ENCODE results near the gene ALOX5. TPM values are rescaled to one million over a fixed set of nuclear protein-coding genes. Genes with fewer than 3 reads are reported as not detected.
A peak's percentile ranks its signal among the peaks of the same experiment; 100 is the strongest.
"Not testable (repeated sequence)": the region's sequence is repeated elsewhere in the genome, so short reads cannot be mapped to it uniquely, and the experiment has no call there.

Gene ALOX5
- total and polyA plus RNA-seq, 11 donors, result 1.3 to 36.1 (median 5.8) TPM

- no peak for DNase-seq
- peaks cover 0 to 10% (median 0%) of the 10 kb centered on the region in 9 donors for H3K27me3 ChIP-seq
- H3K36me3 ChIP-seq, result peaks cover 0 to 8% (median 0%) of the 10 kb centered on the region in 9 donors
- no peak for ATAC-seq
- 70 to 79% (median 76%) methylated on average over 6 of the region's 6 CpGs for WGBS, 4 donors
- no peak overlapping the region for H3K4me3 ChIP-seq
- H3K9me3 ChIP-seq, result no peaks in the 10 kb centered on the region
- peak overlapping the region in 1 of 12 donors; percentile 15 for H3K27ac ChIP-seq
- TF ChIP-seq CTCF (IDR thresholded peaks at IDR 0.05) (no peak), POLR2A (IDR thresholded peaks at IDR 0.05) (no peak)
- intact Hi-C loops (cut with DNase I), result no loop called here
- H3K4me1 ChIP-seq, result peaks cover 0 to 35% (median 0%) of the 10 kb centered on the region in 12 donors
These were observed 37.0 kb downstream of the ALOX5 start for GRCh38 chr10:45410807-45411606.

GRCh38 chr10:45411607-45411940 lies 37.6 kb downstream of the ALOX5 start:
- WGBS, 4 donors, result 84 to 93% (median 87%) methylated on average over 4 of the region's 4 CpGs
- Histone ChIP-seq H3K27ac (no peak overlapping the region), H3K36me3 (peaks cover 0 to 8% (median 0%) of the 10 kb centered on the region in 9 donors), H3K4me1 (peaks cover 0 to 30% (median 0%) of the 10 kb centered on the region in 12 donors), H3K27me3 (peaks cover 0 to 10% (median 0%) of the 10 kb centered on the region in 9 donors), H3K9me3 (no peaks in the 10 kb centered on the region), H3K4me3 (no peak overlapping the region)
- TF ChIP-seq CTCF (IDR thresholded peaks at IDR 0.05) (no peak), POLR2A (IDR thresholded peaks at IDR 0.05) (no peak)
- DNase-seq (no peak), ATAC-seq (no peak)
- intact Hi-C loops (cut with DNase I), result no loop called here

GRCh38 chr10:45415062-45415461 lies 41.0 kb downstream of the ALOX5 start:
- peaks cover under 1 to 42% (median 12%) of the 10 kb centered on the region in 12 donors for H3K4me1 ChIP-seq
- not testable (repeated sequence) for H3K27me3 ChIP-seq, H3K27ac ChIP-seq, DNase-seq, H3K4me3 ChIP-seq, H3K9me3 ChIP-seq, H3K36me3 ChIP-seq, ATAC-seq
- WGBS, 4 donors, result 86 to 98% (median 95%) methylated on average over 5 of the region's 5 CpGs
- intact Hi-C loops (cut with DNase I), result loop anchor here in 1 of 10 donors (5.0 kb wide), 1 partner anchor 177 kb away; no protein-coding TSS in a partner anchor

GRCh38 chr10:45416603-45417002 lies 42.6 kb downstream of the ALOX5 start:
- H3K27me3 ChIP-seq, result no peaks in the 10 kb centered on the region
- 96 to 99% (median 97%) methylated on average over 2 of the region's 2 CpGs for WGBS, 4 donors
- no peaks in the 10 kb centered on the region for H3K9me3 ChIP-seq
- peaks cover 5 to 45% (median 24%) of the 10 kb centered on the region in 12 donors for H3K4me1 ChIP-seq
- peaks cover 0 to 8% (median 0%) of the 10 kb centered on the region in 9 donors for H3K36me3 ChIP-seq
- no peak for ATAC-seq
- intact Hi-C loops (cut with DNase I), result loop anchor here in 1 of 10 donors (5.0 kb wide), 1 partner anchor 176 kb away; no protein-coding TSS in a partner anchor
- H3K27ac ChIP-seq, result no peak overlapping the region
- TF ChIP-seq POLR2A (IDR thresholded peaks at IDR 0.05), result no peak
- TF ChIP-seq CTCF (IDR thresholded peaks at IDR 0.05), result no peak
- DNase-seq, result no peak
- no peak overlapping the region for H3K4me3 ChIP-seq

All from heart left ventricle (tissue), 16 donors.